Occipital lobe (tissue), 2 donors: ENCODE data around the gene AMIGO2. TPM values are rescaled to one million over a fixed set of nuclear protein-coding genes. Genes with fewer than 3 reads are reported as not detected.
"Not testable (repeated sequence)": the region's sequence is repeated elsewhere in the genome, so short reads cannot be mapped to it uniquely, and the experiment has no call there.

Experiments used
- DNase-seq: peaks from one replicate; lab custom pipeline; 2025; lab: John Stamatoyannopoulos, UW
- total RNA-seq: library from RNA; depleted of rRNA; stranded (reverse); fragments of >200 nt; gene quantifications from one replicate; pipeline ENCODE4 v1.2.3, GENCODE V29; 2014

AMIGO2 gene
- 8.1 TPM for total RNA-seq

- no peak for DNase-seq
These were observed at the start of gene AMIGO2, which contains the start of gene PCED1B for GRCh38 chr12:47079468-47079980. AMIGO2 (minus strand) TSS chr12:47079959; CDS start chr12:47079002, 957 bp downstream. PCED1B (plus strand) TSS chr12:47079621; CDS start chr12:47235064, 155,443 bp downstream.

GRCh38 chr12:47126246-47126645 lies 46.5 kb upstream of the AMIGO2 start:
- no peak for DNase-seq

GRCh38 chr12:47124451-47124850 lies 44.7 kb upstream of the AMIGO2 start:
- no peak for DNase-seq

GRCh38 chr12:47123730-47124129 lies 44.0 kb upstream of the AMIGO2 start:
- DNase-seq = no peak

- no peak for DNase-seq
These were observed 42.8 kb upstream of the AMIGO2 start for GRCh38 chr12:47122602-47123001.

DNA sequence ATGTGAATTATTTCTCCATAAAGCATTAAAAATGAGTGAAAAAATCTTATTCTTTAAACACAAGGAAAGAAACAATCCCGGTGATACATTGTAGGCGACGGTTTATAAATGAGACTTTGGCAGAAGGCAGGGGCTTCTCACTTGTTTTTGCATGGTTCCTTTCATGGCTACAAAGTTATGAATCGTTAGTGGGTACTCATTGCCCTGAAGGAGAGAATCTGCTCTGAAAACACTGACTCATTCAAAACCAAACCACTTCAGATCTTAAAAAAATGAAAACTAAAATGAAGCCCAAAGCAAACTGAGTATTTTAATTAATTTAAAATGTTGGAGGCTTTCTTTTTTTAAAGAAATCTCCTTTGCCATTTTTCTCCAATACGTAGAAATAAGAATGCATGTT lies 41.4 kb upstream of the AMIGO2 start:
- DNase-seq = no peak

DNA sequence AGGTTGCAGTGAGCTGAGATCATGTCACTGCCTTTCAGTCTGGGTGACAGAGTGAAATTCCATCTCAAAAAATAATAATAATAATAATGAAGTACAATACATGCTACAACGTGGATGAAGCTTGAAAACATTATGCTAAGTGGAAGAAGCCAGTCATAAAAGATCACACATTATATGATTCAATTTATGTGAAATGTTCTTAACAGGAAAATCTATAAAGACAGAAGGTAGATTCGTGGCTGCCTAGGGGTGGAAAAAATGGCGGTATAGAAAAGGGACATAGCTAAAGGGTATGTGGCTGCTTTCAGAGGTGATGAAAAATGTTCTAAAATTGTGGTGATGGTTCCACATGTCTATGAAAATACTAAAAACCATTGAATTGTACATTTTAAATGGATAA lies 41.0 kb upstream of the AMIGO2 start:
- no peak for DNase-seq

- not testable (repeated sequence) for DNase-seq
These were observed 37.5 kb upstream of the AMIGO2 start for GRCh38 chr12:47117305-47117704.

- DNase-seq = no peak
These were observed 34.7 kb upstream of the AMIGO2 start for GRCh38 chr12:47114481-47114892.

DNA sequence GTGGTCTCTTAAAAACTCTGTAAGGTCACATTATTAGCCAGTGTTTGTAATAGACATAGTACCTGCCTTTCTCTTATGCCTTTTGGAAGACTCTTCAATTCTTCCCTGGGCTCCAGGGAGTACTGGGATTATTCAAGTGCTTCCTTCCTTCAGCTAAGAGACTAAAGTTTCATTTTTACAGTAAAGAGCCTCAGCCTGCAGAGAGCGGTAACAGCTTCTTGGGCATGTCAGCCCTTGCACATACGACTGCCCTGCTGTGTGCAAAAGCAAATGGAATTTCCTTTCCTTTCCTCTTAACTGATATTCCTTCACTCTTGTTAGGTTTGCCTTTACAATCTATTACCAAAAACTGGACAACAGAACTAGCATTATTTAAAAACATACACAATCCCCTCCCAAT lies 32.9 kb upstream of the AMIGO2 start:
- no peak for DNase-seq

- no peak for DNase-seq
These were observed 32.1 kb upstream of the AMIGO2 start for GRCh38 chr12:47111854-47112253.

DNA sequence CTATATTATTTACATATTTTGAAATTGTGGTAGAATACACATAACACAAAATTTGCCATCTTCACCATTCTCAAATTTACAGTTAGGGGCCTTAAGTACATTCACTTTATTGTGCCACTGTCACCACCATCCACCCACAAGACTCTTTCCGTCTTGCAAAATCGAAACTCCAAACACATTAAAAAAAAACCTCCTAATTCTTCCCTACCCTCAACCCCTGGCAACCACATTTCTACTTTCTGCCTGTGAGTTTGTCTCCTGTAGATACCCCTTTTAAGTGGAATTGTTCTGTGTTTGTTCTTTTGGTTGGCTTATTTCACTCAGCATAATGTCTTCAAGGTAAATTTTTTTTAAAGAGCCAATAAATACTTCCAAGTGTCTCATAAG lies 31.6 kb upstream of the AMIGO2 start:
- DNase-seq = no peak

GRCh38 chr12:47110718-47111391 lies 31.1 kb upstream of the AMIGO2 start:
- no peak for DNase-seq

GRCh38 chr12:47110011-47110541 lies 30.3 kb upstream of the AMIGO2 start:
- no peak for DNase-seq

- DNase-seq = no peak
These were observed 28.2 kb upstream of the AMIGO2 start for GRCh38 chr12:47107926-47108325.

DNA sequence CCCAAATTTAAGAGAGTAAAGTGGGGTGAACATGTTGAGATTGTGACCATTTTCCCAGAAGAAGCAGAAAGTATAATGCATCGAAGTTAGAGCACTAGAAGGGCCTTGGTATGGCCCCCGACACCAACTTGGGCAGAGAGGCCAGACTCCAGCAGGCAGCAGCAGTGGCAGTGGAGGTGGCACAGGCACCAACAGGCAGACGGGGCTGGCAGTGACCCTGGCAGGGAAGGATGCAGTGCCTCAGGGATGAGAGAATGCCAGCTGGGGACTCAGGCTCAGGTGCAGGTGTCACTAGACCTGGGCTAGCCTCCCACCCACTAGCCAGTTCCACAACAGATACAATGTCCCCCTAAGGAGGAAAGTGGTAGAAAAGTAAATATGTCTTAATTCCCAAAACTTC lies 27.7 kb upstream of the AMIGO2 start:
- DNase-seq = no peak

DNA sequence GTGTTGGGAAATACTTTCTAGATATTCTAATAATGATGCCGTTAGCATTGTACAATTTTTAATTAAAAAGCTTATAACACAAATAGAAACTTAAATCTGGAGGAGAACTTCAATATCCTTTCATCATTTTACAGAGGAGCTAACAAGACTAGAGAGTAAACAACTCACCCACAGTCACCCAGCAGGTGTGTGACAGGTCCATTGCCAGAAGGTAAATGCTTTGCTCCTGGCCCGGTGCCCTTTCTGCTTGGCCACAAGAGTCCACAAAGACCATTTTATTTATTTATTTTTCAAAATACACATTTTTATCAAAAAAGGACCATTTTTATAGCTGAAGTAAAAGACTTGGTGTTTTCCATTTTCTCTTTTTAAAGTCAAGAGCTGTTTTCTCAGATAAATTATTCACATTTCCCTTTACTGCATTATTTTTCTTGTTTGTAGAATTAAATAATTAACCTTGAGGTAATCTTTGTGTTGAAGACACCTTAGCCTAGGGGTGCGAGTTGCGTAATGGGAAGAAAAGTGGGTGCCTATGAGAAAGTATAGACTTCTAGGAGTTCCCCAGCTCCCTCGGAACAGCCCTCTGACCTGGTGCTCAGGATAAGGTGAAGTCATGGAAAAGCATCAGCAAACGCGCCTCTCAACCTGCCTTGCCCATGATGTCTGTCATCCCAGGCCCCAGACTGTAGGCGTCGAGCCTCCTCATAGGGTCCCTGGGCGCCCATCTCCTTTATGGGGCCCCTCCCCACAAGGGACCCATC lies 26.3 kb upstream of the AMIGO2 start:
- DNase-seq = no peak

- no peak for DNase-seq
These were observed 23.3 kb upstream of the AMIGO2 start for GRCh38 chr12:47102845-47103651.

DNA sequence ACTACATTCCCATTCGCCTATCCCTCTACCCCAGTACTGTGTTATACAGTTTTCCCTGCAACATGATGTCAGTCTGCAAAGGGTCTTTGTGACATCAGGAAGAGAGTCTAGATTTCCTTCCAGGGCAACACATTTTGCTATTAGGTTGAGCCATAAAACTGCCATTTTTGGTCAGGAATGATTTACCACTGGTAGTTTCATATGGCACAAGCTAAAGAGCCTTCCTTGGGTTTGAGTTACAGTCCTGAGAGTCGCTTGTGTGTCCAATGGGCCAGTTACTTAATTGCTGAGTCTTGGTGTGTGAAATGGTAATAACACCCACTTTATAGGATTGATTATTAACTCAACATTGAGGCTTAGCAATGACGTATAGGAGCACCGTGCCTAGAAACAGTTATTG lies 22.6 kb upstream of the AMIGO2 start:
- DNase-seq = no peak

DNA sequence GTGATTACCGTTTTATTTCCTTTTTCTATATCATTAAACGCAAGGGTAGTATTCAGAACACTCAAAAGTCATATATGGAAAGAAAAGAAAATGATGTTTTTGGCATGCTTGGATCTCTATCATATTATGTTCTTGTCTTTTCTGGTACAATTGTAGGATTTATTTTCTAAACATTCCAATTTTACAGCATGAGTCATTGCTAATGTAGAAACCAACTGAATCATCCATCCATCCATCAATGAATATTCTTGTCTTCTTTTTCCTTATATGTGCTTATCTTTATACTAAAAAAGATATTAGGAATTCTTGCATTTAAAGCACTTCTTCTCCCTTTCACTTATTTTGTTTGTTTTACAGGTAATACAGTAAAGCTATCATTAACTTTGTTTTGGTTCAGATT lies 20.4 kb upstream of the AMIGO2 start:
- DNase-seq = no peak

GRCh38 chr12:47099610-47100009 lies 19.9 kb upstream of the AMIGO2 start:
- DNase-seq = no peak

GRCh38 chr12:47098099-47098498 lies 18.3 kb upstream of the AMIGO2 start:
- no peak for DNase-seq
